Brain microvascular endothelial cell (primary cell): ENCODE results near the gene C2orf76.
A peak's percentile ranks its signal among the peaks of the same experiment; 100 is the strongest.

Source experiments
- DNase-seq: peaks from one replicate; pipeline ENCODE4 v3.0.0-alpha.2; 2020
- H3K27ac ChIP-seq: fragments of 250-450 bp; sonication (Bioruptor Pico); 2 replicates; pipeline ENCODE4 v1.5.1; 2020; ENCODE audit warnings: mild to moderate bottlenecking, moderate library complexity
- H3K27me3 ChIP-seq: fragments of 250-450 bp; sonication (Bioruptor Pico); replicated peaks from 2 replicates; pipeline ENCODE4 v1.5.1; 2020; ENCODE audit warnings: mild to moderate bottlenecking
- H3K36me3 ChIP-seq: fragments of 250-450 bp; sonication (Bioruptor Pico); replicated peaks from 2 replicates; pipeline ENCODE4 v1.5.1; 2020; ENCODE audit warnings: mild to moderate bottlenecking
- H3K4me3 ChIP-seq: 2 replicates; pipeline ENCODE4 v1.5.1; 2011; ENCODE audit warnings: low read depth, mild to moderate bottlenecking, control low read depth, low read length, moderate library complexity
- CTCF ChIP-seq: IDR thresholded peaks from 2 replicates; pipeline ENCODE4 v1.5.1; 2011; ENCODE audit warnings: low read depth, mild to moderate bottlenecking, moderate library complexity, low read length, control low read depth, inconsistent platforms; ENCODE audit errors: missing control alignments
- in situ Hi-C: cut with HindIII; loops from 2 replicates; pipeline ENCODE4 v1.10.0; 2017; ENCODE audit warnings: low sequenced_read_pairs, low pct_ligation_motif_present

The C2orf76 gene

GRCh38 chr2:119304847-119305246 is 61.8 kb downstream of the C2orf76 start:
- DNase-seq = no peak
- Histone ChIP-seq H3K4me3 (no peak overlapping the region), H3K36me3 (no peaks in the 10 kb centered on the region), H3K27me3 (no peaks in the 10 kb centered on the region), H3K27ac (no peak overlapping the region)
- TF ChIP-seq CTCF = no peak
- in situ Hi-C loops = no loop called here

- DNase-seq = peak; percentile 51
- Histone ChIP-seq H3K4me3 (no peak overlapping the region), H3K27me3 (no peaks in the 10 kb centered on the region), H3K36me3 (no peaks in the 10 kb centered on the region), H3K27ac (no peak overlapping the region)
- in situ Hi-C loops = no loop called here
- no peak for TF ChIP-seq CTCF
Observed at GRCh38 chr2:119301413-119301812, 65.2 kb downstream of the C2orf76 start.

- Histone ChIP-seq H3K36me3 (no peaks in the 10 kb centered on the region), H3K27ac (no peak overlapping the region), H3K27me3 (no peaks in the 10 kb centered on the region), H3K4me3 (no peak overlapping the region)
- no peak for DNase-seq
- TF ChIP-seq CTCF = no peak
- in situ Hi-C loops = no loop called here
Observed at GRCh38 chr2:119295688-119296375, 70.8 kb downstream of the C2orf76 start.

- TF ChIP-seq CTCF = no peak
- H3K4me3 ChIP-seq = no peak overlapping the region
- H3K27me3 ChIP-seq = no peaks in the 10 kb centered on the region
- DNase-seq = no peak
- in situ Hi-C loops = no loop called here
- H3K36me3 ChIP-seq = no peaks in the 10 kb centered on the region
- H3K27ac ChIP-seq = no peak overlapping the region
Observed at GRCh38 chr2:119294671-119295070, 72.0 kb downstream of the C2orf76 start.

GRCh38 chr2:119293900-119294299 is 72.7 kb downstream of the C2orf76 start:
- no peak for DNase-seq
- Histone ChIP-seq H3K27me3 (no peaks in the 10 kb centered on the region), H3K4me3 (no peak overlapping the region), H3K36me3 (no peaks in the 10 kb centered on the region), H3K27ac (no peak overlapping the region)
- in situ Hi-C loops = no loop called here
- no peak for TF ChIP-seq CTCF

- H3K4me3 ChIP-seq = no peak overlapping the region
- no peak overlapping the region for H3K27ac ChIP-seq
- TF ChIP-seq CTCF = no peak
- H3K36me3 ChIP-seq = no peaks in the 10 kb centered on the region
- peak; percentile 22 for DNase-seq
- no peaks in the 10 kb centered on the region for H3K27me3 ChIP-seq
- in situ Hi-C loops = no loop called here
Observed at GRCh38 chr2:119293254-119293653, 73.4 kb downstream of the C2orf76 start.
